HEK293T (cell line): Measurements from ENCODE around the gene GPC1.

Experiments
- ARNT ChIP-seq: fragments of 450-650 bp; IDR thresholded peaks from 2 replicates; pipeline ENCODE4 v1.6.1; 2017; ENCODE audit warnings: mild to moderate bottlenecking
- BHLHE40 ChIP-seq: fragments of 450-650 bp; IDR thresholded peaks from 2 replicates; pipeline ENCODE4 v1.6.1; 2016; ENCODE audit warnings: mild to moderate bottlenecking, moderate library complexity, borderline replicate concordance
- FOXA1 ChIP-seq: fragments of 450-650 bp; IDR thresholded peaks from 2 replicates; pipeline ENCODE4 v1.6.1; 2016; ENCODE audit warnings: mild to moderate bottlenecking
- FOXK2 ChIP-seq: fragments of 450-650 bp; IDR thresholded peaks from 2 replicates; pipeline ENCODE4 v1.6.1; 2016; ENCODE audit warnings: mild to moderate bottlenecking
- HDGF ChIP-seq: fragments of 450-650 bp; IDR thresholded peaks from 2 replicates; pipeline ENCODE4 v1.6.1; 2017; ENCODE audit warnings: antibody characterized with exemption, borderline replicate concordance
- L3MBTL2 ChIP-seq: fragments of 450-650 bp; conservative IDR thresholded peaks from 2 replicates; pipeline ENCODE4 v1.6.1; 2016; ENCODE audit warnings: mild to moderate bottlenecking
- PKNOX1 ChIP-seq: fragments of 450-650 bp; IDR thresholded peaks from 2 replicates; pipeline ENCODE4 v1.6.1; 2016
- SP1 ChIP-seq: fragments of 450-650 bp; IDR thresholded peaks from 2 replicates; pipeline ENCODE4 v1.6.1; 2017
- TARDBP ChIP-seq: fragments of 450-650 bp; IDR thresholded peaks from 2 replicates; pipeline ENCODE4 v1.6.1; 2016
- ZNF384 ChIP-seq: fragments of 450-650 bp; IDR thresholded peaks from 2 replicates; pipeline ENCODE4 v1.6.1; 2016

GRCh38 chr2:240507060-240507777 lies 71.8 kb downstream of the GPC1 start:
- TF ChIP-seq TARDBP (no peak), HDGF (no peak), FOXA1 (no peak), PKNOX1 (no peak), BHLHE40 (no peak), FOXK2 (no peak), ZNF384 (no peak), L3MBTL2 (no peak), SP1 (no peak), ARNT (no peak)
